Caco-2 (cell line): ENCODE data around the gene SF3B5. TPM values are rescaled to one million over a fixed set of nuclear protein-coding genes. Genes with fewer than 3 reads are reported as not detected.
A peak's percentile ranks its signal among the peaks of the same experiment; 100 is the strongest.

ENCODE experiments used
- BruUV-seq: library from RNA; stranded (reverse); fragments of 400-500 nt; replicated peaks from 2 replicates; lab custom pipeline; 2021; lab: Mats Ljungman, UMichigan
- CTCF ChIA-PET: fragments of 300-600 bp; sonication (Branson Sonifier 250); formaldehyde crosslinking; loops from one replicate; lab custom pipeline; 2022; ENCODE audit warnings: antibody characterized with exemption; lab: Charles Lee
- POLR2A ChIA-PET: fragments of 300-600 bp; sonication (Branson Sonifier 250); formaldehyde crosslinking; loops from one replicate; lab custom pipeline; 2022; ENCODE audit warnings: antibody characterized with exemption; lab: Charles Lee
- DNase-seq, 2 experiments: peaks; one replicate each; pipeline versions ENCODE4 v3.0.0 to v3.0.0-alpha.2; 2020 to 2022
- H3K27me3 ChIP-seq: replicated peaks from 2 replicates; pipeline ENCODE4 v1.6.0; 2011; ENCODE audit warnings: low read length; ENCODE audit not compliant: control insufficient read depth, insufficient read depth
- H3K36me3 ChIP-seq: 2 replicates; pipeline ENCODE4 v1.5.1; 2011; ENCODE audit warnings: low read length; ENCODE audit not compliant: control insufficient read depth, insufficient read depth
- H3K4me1 ChIP-seq: fragments of 250-450 bp; sonication (Bioruptor Pico); 2 replicates; pipeline ENCODE4 v1.5.1; 2020; ENCODE audit warnings: mild to moderate bottlenecking
- H3K4me3 ChIP-seq: 2 replicates; pipeline ENCODE4 v1.5.1; 2011; ENCODE audit warnings: low read depth, mild to moderate bottlenecking, control low read depth, low read length
- H3K9me3 ChIP-seq: fragments of 250-450 bp; sonication (Bioruptor Pico); 2 replicates; pipeline ENCODE4 v1.5.1; 2020; ENCODE audit warnings: mild to moderate bottlenecking, moderate library complexity
- H3K27ac Mint-ChIP-seq: one replicate; pipeline ENCODE4 v1.8.0; 2022; ENCODE audit warnings: mixed read lengths; ENCODE audit not compliant: unreplicated experiment
- H3K27me3 Mint-ChIP-seq: one replicate; pipeline ENCODE4 v1.8.0; 2022; ENCODE audit warnings: mixed read lengths; ENCODE audit not compliant: insufficient read depth, unreplicated experiment
- H3K36me3 Mint-ChIP-seq: one replicate; pipeline ENCODE4 v1.8.0; 2022; ENCODE audit warnings: mild to moderate bottlenecking, mixed read lengths; ENCODE audit not compliant: insufficient read depth, unreplicated experiment
- H3K4me1 Mint-ChIP-seq: one replicate; pipeline ENCODE4 v1.8.0; 2022; ENCODE audit warnings: low read depth, mixed read lengths; ENCODE audit not compliant: unreplicated experiment
- H3K4me3 Mint-ChIP-seq: one replicate; pipeline ENCODE4 v1.8.0; 2022; ENCODE audit warnings: mild to moderate bottlenecking, moderate library complexity, mixed read lengths; ENCODE audit not compliant: unreplicated experiment
- H3K9me3 Mint-ChIP-seq: one replicate; pipeline ENCODE4 v1.8.0; 2022; ENCODE audit warnings: mixed read lengths; ENCODE audit not compliant: unreplicated experiment
- intact Hi-C: fragments of 100-400 bp; cut with micrococcal nuclease; formaldehyde crosslinking; loops from one replicate; pipeline ENCODE4 v1.10.0; 2022; ENCODE audit not compliant: unreplicated experiment
- total RNA-seq: library from RNA; stranded (reverse); gene quantifications from 2 replicates; pipeline ENCODE4 v1.2.3, GENCODE V29; 2022
- TF ChIP-seq, protein P1 (sequence below), 2 experiments: fragments of 200-600 bp in 1 of 2; IDR thresholded peaks; 1 replicate in 1 of 2; 2 replicates in 1 of 2; pipeline versions ENCODE4 v1.5.1 to v1.8.0; 2011 to 2022; ENCODE audit warnings: antibody characterized with exemption in 1 of 2, control low read depth in 1 of 2, inconsistent platforms in 1 of 2, low read depth in 1 of 2, low read length in 1 of 2, mild to moderate bottlenecking in 1 of 2, moderate library complexity in 1 of 2; ENCODE audit not compliant: insufficient read depth in 1 of 2, severe bottlenecking in 1 of 2, unreplicated experiment in 1 of 2

SF3B5 gene
- total RNA-seq, 1 experiment from 2014 or later = 84.6 TPM

DNA sequence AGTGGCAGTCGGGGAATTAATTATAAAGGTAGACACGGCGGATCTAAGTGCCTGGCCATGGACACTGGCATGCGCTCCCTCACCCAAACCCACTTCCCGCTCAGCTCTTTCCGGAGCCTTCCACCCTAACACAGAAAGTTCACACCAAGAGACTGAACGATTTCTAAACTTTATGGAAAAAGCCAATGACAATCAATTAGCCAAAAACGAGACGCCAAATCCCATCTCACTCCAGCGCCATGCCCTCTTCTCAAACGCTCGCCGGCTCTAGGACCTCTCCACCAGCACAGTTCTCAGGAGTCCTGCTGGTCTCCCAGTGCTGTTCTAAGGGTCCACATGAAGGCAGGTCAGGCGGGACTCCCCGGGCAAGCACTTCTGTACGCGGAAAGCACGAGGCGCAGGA lies 641 bp downstream of the SF3B5 start:
- CTCF ChIA-PET = no interaction called here
- H3K4me1 Mint-ChIP-seq = peaks cover 9% of the 10 kb centered on the region
- Histone ChIP-seq H3K9me3 (no peaks in the 10 kb centered on the region), H3K27me3 (no peaks in the 10 kb centered on the region), H3K4me3 (peak overlapping the region; percentile 74), H3K36me3 (no peaks in the 10 kb centered on the region), H3K4me1 (peaks cover 4% of the 10 kb centered on the region; the same call in 1 of the 2 replicates)
- no peaks in the 10 kb centered on the region for H3K27me3 Mint-ChIP-seq
- peak overlapping the region; percentile 87 for H3K4me3 Mint-ChIP-seq
- peak overlapping the region; percentile 94 for H3K27ac Mint-ChIP-seq
- no peaks in the 10 kb centered on the region for H3K9me3 Mint-ChIP-seq
- BruUV-seq = no TSS peak
- intact Hi-C loops = loop anchor here (1.0 to 10.0 kb wide), 5 partner anchors 30 to 567 kb away; partner anchors contain the start of gene UTRN
- TF ChIP-seq, protein P1, sequence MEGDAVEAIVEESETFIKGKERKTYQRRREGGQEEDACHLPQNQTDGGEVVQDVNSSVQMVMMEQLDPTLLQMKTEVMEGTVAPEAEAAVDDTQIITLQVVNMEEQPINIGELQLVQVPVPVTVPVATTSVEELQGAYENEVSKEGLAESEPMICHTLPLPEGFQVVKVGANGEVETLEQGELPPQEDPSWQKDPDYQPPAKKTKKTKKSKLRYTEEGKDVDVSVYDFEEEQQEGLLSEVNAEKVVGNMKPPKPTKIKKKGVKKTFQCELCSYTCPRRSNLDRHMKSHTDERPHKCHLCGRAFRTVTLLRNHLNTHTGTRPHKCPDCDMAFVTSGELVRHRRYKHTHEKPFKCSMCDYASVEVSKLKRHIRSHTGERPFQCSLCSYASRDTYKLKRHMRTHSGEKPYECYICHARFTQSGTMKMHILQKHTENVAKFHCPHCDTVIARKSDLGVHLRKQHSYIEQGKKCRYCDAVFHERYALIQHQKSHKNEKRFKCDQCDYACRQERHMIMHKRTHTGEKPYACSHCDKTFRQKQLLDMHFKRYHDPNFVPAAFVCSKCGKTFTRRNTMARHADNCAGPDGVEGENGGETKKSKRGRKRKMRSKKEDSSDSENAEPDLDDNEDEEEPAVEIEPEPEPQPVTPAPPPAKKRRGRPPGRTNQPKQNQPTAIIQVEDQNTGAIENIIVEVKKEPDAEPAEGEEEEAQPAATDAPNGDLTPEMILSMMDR (IDR thresholded peaks at IDR 0.05; ENCODE audit: insufficient read depth in 1 of 2, low read depth in 1 of 2, low read length in 1 of 2, severe bottlenecking in 1 of 2, unreplicated experiment in 1 of 2) = no peak
- peaks cover 17% of the 10 kb centered on the region for H3K36me3 Mint-ChIP-seq
- POLR2A ChIA-PET = interaction anchor here (1.0 kb wide), 1 partner anchor 31 kb away, joined by 3 read pairs; no protein-coding TSS in a partner anchor
- DNase-seq = no peak

DNA sequence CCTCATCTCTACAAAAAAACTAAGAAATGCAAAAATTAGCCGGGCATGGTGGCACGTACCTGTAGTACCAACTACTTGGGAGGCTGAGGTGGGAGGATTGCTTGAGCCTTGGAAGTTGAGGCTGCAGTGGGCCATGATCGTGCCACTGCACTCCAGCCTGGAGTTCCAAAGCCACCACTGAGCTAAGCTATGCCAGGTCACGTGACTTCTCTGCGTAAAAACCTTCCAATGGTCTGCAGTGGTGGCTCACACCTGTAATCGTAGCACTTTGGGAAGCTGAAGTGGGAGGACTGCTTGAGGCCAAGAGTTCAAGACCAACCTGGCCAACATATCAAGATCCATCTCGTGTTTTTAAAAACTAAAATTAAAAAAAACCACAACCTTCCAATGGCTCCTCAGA lies 1.7 kb downstream of the SF3B5 start:
- TF ChIP-seq, protein P1 (IDR thresholded peaks at IDR 0.05; ENCODE audit: insufficient read depth in 1 of 2, low read depth in 1 of 2, low read length in 1 of 2, severe bottlenecking in 1 of 2, unreplicated experiment in 1 of 2) = no peak
- H3K36me3 Mint-ChIP-seq = peaks cover 17% of the 10 kb centered on the region
- Histone ChIP-seq H3K4me1 (peaks cover 4% of the 10 kb centered on the region; the same call in 1 of the 2 replicates), H3K27me3 (no peaks in the 10 kb centered on the region), H3K9me3 (no peaks in the 10 kb centered on the region), H3K4me3 (no peak overlapping the region), H3K36me3 (no peaks in the 10 kb centered on the region)
- intact Hi-C loops = loop anchor here (10.0 kb wide), 1 partner anchor 471 kb away; no protein-coding TSS in a partner anchor
- no peaks in the 10 kb centered on the region for H3K27me3 Mint-ChIP-seq
- no peak for DNase-seq
- peak overlapping the region; percentile 94 for H3K27ac Mint-ChIP-seq
- CTCF ChIA-PET = interaction anchor here (0.5 kb wide), 1 partner anchor 123 kb away, joined by 4 read pairs; no protein-coding TSS in a partner anchor
- POLR2A ChIA-PET = no interaction called here
- peaks cover 9% of the 10 kb centered on the region for H3K4me1 Mint-ChIP-seq
- BruUV-seq = no TSS peak
- no peaks in the 10 kb centered on the region for H3K9me3 Mint-ChIP-seq
- H3K4me3 Mint-ChIP-seq = peak overlapping the region; percentile 87

DNA sequence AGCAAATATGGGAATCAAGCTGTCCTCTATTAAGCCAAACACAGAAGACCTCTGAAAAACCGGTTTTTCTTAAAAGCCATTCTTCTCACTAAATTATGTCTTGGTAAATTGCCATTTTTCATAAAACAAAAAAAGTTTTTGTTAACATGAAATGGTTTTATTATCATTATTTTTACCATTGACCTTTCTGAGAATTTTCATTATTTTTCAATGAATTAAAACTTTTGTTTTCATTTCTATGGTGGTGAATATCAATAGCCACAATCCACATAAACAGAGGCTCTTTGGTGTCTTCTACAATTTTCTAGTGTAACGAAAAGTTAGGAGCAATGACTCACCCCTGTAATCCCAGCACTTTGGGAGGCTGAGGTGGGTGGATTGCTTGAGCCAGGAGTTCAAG lies 2.1 kb downstream of the SF3B5 start:
- peaks cover 17% of the 10 kb centered on the region for H3K36me3 Mint-ChIP-seq
- CTCF ChIA-PET = no interaction called here
- no peaks in the 10 kb centered on the region for H3K36me3 ChIP-seq
- BruUV-seq = no TSS peak
- intact Hi-C loops = loop anchor here (10.0 kb wide), 1 partner anchor 472 kb away; no protein-coding TSS in a partner anchor
- POLR2A ChIA-PET = no interaction called here
- no peaks in the 10 kb centered on the region for H3K9me3 ChIP-seq
- TF ChIP-seq, protein P1 (IDR thresholded peaks at IDR 0.05; ENCODE audit: insufficient read depth in 1 of 2, low read depth in 1 of 2, low read length in 1 of 2, severe bottlenecking in 1 of 2, unreplicated experiment in 1 of 2) = no peak
- no peaks in the 10 kb centered on the region for H3K9me3 Mint-ChIP-seq
- H3K4me3 Mint-ChIP-seq = no peak overlapping the region
- peaks cover 9% of the 10 kb centered on the region for H3K4me1 Mint-ChIP-seq
- no peak overlapping the region for H3K27ac Mint-ChIP-seq
- no peaks in the 10 kb centered on the region for H3K27me3 Mint-ChIP-seq
- no peaks in the 10 kb centered on the region for H3K27me3 ChIP-seq
- no peak overlapping the region for H3K4me3 ChIP-seq
- H3K4me1 ChIP-seq = peaks cover 4% of the 10 kb centered on the region; the same call in 1 of the 2 replicates
- no peak for DNase-seq
